Suppressor macrophage (primary cell): ENCODE measurements around the gene CPSF4.

ENCODE experiments used
- DNase-seq, 4 experiments: peaks; one replicate each; pipeline ENCODE4 v3.0.0-alpha.2; 2020 to 2022

CPSF4 gene

DNA sequence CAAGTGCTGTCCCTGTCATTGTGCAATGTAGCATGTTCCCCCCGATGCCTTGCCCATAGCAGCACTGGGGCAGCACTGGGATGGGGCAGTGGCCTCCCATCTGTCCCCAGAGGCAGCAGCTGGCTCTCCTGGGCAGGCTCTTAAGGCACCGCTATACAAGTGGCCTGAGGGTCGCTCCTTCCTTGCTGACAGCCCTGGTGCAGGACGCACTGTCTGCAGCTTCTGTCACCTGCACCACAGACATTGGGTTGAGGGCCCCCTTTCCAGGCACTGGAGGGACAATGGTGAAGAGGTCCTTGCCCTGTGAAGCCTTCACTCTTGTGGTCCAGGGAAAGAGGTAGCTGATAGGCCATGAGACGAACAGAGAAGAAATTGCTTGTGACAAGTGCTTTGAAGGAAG is 10.6 kb downstream of the CPSF4 start:
- DNase-seq, result no peak

- DNase-seq, result no peak
Observed at GRCh38 chr7:99451936-99452335, 13.2 kb downstream of the CPSF4 start.

GRCh38 chr7:99452541-99452940 is 13.8 kb downstream of the CPSF4 start:
- DNase-seq, result no peak

GRCh38 chr7:99453105-99453504 is 14.4 kb downstream of the CPSF4 start:
- no peak for DNase-seq

DNA sequence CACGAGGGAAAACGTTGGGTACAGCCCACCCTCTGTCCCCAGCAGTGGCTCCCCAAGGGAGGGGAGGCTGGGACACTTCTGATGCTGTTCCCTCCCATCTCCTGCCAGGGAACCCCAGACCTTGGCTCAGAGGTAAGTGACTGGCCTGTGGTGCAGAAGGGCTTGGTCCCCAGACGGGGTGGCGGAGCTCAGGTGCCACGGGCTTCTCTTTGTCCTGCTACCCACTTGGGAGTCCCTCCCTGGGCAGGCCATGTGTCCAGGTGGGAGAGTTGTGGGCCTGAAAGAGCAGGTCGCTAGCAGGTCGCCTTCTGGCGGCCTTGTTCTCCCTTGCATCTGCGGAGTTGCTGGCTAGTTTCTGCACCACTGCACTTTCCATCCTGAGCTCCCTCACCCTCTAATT is 17.1 kb downstream of the CPSF4 start:
- DNase-seq, result no peak

DNA sequence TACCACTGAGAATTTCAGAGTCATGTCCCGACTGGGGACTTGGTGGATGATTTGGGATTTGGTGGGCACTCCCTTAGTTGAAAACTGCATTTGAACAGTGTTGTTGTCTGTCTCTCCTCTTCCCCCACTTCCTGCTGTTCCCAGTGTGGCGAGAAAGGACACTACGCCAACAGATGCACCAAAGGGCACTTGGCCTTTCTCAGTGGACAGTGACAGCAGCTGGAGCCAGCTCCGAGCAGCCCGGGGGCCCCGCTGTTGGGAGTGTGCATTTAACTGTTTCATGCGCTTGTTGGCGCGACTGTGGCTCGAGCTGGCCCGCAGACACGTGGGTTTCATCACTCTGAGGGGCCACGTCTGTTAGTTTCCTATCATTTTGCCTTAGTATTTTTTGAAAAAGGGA is 17.5 kb downstream of the CPSF4 start:
- no peak for DNase-seq

- DNase-seq, result no peak
Observed at GRCh38 chr7:99457050-99457649, 18.4 kb downstream of the CPSF4 start.

DNA sequence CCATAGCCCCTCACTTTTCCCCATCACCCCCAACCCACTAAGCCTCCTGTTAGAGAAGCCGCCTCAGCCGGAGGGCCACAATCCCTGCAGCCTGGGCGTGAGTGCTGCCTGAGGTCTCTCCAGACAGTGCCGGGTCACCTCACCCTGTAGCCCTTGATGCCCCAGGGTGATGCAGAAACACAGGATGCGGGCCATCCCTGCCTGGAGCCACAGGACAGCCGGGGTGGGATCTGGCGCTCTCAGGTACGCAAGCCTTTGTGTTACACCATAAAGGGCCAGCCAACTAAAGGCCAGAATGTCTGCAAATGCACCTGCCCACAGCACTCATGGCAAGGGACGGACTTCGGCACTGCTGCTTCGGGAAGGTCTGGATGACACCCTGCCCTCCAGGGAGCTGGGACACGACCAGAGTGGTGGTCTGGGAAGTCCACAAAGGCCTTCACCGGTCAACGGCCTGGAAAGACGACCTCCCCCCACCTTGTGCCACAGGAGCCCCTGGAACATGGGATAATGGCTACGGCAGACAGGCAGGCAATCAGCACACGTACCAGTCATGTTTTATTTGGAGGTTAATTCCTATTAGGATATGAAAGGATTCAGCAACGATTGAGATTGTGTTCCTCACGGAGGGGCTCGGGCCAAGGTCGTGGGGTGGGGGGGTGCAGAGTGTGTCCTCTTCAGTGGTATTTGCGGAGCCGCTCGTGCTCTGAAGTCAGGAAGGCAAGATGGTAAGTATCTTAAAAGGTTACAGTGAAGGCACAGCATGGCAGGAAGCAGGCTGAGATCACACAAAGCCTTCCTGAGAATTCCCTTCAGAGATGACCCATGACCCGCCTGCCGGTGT is 19.1 kb downstream of the CPSF4 start:
- no peak for DNase-seq

GRCh38 chr7:99459087-99459486 is 20.3 kb downstream of the CPSF4 start:
- peak in 3 of 4 experiments; percentile 41 to 55 (median 43) for DNase-seq

DNA sequence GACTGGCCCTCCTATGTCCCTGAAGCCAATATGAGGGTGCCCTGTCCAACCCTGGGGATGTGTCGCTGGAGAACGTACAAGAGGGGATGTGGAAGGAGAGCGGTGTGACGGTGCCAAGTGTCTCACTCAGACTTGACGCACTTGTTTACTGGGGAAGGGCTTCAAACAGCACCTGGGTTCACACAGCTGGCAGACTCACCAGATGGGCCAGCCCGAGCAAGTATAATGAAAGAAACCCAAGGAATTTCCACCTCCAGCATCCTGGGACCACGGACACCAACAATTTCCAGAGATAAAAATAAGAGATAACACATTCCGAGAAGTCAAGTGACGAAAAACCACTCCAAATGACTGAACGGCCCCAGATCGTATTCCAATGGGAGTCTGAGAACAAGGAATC is 21.9 kb downstream of the CPSF4 start:
- DNase-seq, result no peak

- no peak for DNase-seq
Observed at GRCh38 chr7:99461221-99461620, 22.5 kb downstream of the CPSF4 start.

DNA sequence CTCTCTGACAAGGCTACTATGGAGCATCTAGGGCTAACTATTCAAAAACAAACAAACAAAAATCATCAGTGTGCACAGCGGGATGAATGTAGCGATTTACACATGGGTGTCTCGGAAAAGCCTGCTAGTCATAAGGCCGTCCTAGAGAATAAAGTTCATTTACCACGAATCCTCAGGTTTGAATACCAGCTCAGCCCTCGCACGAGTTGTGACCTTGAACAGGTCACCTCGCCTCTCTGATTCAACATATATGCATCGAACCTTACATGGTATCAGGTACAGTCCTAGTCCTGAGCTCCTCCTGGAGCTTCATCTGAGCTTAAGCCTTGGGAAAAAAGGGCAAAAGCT is 26.7 kb downstream of the CPSF4 start:
- no peak for DNase-seq

DNA sequence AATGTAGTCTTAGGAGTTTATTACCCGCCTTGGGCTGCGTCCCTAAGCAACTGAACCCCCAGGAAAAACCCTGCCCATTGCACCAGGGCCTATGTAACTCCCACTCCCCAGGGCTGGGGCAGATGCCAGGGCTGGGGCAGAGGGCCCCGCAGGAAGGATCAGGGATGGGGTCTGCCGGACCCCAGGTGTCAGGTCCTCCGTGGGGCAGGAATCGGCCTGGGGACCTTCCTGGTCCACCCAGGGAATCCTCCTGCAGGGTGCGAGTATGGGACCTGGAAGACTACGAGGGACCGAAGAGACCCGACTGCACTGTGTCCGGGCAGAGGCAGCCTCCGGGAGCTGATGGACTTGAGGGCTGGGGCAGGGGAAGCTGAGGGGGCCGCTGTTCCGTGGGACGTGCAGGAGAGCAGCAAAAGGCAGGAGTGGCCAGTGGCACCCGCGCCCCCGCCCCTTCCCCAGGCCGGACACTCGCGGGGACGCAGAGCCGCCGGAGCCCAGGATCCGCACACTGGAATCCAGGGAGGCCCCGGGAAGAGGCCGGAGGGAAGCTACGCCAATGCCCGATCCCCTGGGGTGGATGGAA is 29.7 kb downstream of the CPSF4 start:
- DNase-seq, result no peak

DNA sequence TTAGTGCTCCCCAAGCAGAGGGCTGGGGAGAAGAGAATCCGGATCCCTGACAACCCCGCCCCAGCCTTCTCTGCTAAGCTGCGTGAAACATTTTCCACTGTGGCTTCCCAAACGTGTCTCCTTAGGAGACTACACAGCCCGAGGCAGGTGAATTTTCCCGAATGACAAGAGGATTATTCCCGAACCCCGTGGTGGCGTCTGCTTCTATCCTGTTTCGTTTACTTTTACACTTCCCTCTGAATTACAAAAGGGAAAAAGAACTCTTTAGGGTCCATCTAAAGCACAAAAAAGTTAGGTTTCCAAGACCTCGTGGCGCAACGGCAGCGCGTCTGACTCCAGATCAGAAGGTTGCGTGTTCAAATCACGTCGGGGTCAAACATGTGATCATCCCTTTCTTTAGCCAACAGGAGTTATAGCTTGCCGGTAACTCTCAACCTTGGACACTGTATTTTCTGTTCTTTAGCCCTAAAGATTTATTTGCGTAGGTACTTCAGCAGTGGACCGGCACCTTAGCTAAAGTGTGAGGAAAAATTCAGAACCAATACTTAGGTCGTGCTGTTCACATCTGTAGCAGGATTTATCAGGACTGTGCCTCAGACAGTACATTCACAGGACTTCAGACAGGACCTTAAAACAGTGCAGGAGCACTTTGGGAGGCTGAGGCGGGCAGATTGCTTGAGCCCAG is 30.8 kb downstream of the CPSF4 start:
- DNase-seq, result no peak

GRCh38 chr7:99472561-99473314 is 34.0 kb downstream of the CPSF4 start, which contains the start of gene ZNF789:
ZNF789 (plus strand) TSS chr7:99472890; CDS start chr7:99476457, 3,567 bp downstream.
- DNase-seq, result peak; percentile 97 to 99 (median 98)

- DNase-seq, result peak; percentile 74 to 89 (median 82)
Observed at GRCh38 chr7:99473315-99473596, 34.5 kb downstream of the CPSF4 start.

GRCh38 chr7:99476107-99476506 is 37.4 kb downstream of the CPSF4 start:
- no peak for DNase-seq

- peak in 3 of 4 experiments; percentile 37 to 40 (median 38) for DNase-seq
Observed at GRCh38 chr7:99478464-99479440, 40.0 kb downstream of the CPSF4 start.

DNA sequence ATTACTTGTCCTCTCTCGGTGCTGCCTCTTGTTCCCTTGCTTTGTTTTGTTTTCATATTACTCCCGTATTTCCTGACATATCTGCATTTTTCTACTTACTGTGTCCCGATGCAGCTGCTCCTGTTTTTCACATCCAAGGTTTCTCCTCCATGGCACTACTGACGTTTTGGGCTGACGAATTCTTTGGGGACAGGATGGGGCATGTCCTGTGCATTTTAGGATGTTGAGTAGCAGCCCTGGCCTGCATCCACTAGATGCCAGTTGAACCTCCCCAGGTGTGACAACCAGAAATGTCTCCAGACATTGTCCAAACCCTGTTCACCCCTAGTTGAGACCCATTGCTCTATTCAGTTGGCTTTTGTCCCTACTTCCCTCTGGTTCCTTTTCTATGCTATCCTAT is 46.4 kb downstream of the CPSF4 start:
- no peak for DNase-seq

DNA sequence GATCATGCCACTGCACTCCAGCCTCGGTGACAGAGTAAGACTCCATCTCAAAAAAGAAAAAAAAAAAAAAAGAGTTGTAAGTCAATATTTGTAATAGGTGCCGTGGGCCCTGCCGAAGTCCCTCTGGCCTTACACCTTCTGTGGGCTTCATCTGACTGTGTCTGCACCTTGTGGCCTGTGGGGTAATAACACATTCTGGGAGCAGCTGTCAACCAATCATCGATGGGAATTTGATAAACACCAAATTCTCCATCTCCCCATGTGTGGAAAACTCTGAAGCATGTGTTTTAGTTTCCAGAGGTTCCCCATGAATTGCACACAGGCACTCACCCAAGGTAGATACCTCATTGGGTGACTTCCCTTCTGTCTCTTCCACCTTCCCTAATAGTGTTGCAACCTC is 50.5 kb downstream of the CPSF4 start:
- DNase-seq, result no peak

DNA sequence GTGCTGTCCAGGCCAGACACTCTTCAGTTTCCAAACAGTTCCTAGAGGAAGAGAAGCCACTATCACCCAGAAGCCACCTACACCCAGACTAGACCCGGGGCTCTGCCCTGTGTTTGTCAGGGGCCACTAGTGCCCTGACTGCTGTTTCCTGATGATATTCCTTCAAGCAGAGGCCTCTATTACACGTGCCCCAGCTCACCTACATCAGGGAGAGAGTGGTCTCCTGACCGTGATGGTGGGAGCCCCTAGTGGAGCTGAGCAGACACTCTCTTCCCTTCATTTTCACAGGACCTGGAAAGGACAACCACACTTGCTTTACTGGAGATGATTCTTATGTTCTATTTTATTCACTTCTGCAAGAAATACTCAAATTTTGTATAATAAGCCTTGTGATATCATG is 52.1 kb downstream of the CPSF4 start:
- no peak for DNase-seq

GRCh38 chr7:99493823-99494222 is 55.1 kb downstream of the CPSF4 start:
- no peak for DNase-seq
